Mucosa of descending colon (tissue), 3 donors: ENCODE measurements around the gene RAB11B. TPM values are rescaled to one million over a fixed set of nuclear protein-coding genes. Genes with fewer than 3 reads are reported as not detected.

Source experiments
- ATAC-seq: fragments of 200-7000 bp; cut with Tn5 transposase; one replicate; pipeline ENCODE4 v1.9.1; 2020; ENCODE audit warnings: mild to moderate bottlenecking, moderate library complexity
- DNase-seq, 3 donors: peaks; one replicate each; pipeline ENCODE4 v3.0.0-alpha.2; 2020
- H3K36me3 ChIP-seq: fragments of 200-600 bp; one replicate; pipeline ENCODE4 v1.8.0; 2021; ENCODE audit warnings: low read depth, mild to moderate bottlenecking
- H3K4me1 ChIP-seq: fragments of 200-600 bp; one replicate; pipeline ENCODE4 v1.8.0; 2021; ENCODE audit warnings: low read depth, mild to moderate bottlenecking
- H3K4me3 ChIP-seq: fragments of 200-600 bp; one replicate; pipeline ENCODE4 v1.8.0; 2021; ENCODE audit warnings: mild to moderate bottlenecking
- H3K9me3 ChIP-seq: fragments of 200-600 bp; one replicate; pipeline ENCODE4 v1.8.0; 2021; ENCODE audit warnings: mild to moderate bottlenecking
- intact Hi-C, 2 donors: fragments of 100-400 bp; cut with DNase I in 1 of 2; cut with micrococcal nuclease in 1 of 2; formaldehyde crosslinking; loops; one replicate each; pipeline versions ENCODE4 v1.11.0 to v1.11.1; 2022; cut with DNase I, micrococcal nuclease
- total RNA-seq, 3 donors: library from RNA; stranded (reverse); fragmentation: NEBNext Ultra II Directional in 2 of 3; extraction: Animal tissue kit (Norgen Biotek cat#: 25700) in 2 of 3; gene quantifications; one replicate each; pipeline versions ENCODE4 v1.2.1 to v1.2.4, GENCODE V29; 2021 to 2023
- TF ChIP-seq, protein P1 (sequence below): fragments of 200-600 bp; IDR thresholded peaks from one replicate; pipeline ENCODE4 v1.8.0; 2022; ENCODE audit warnings: antibody characterized with exemption, mild to moderate bottlenecking
- donor health status: DM: no; HTN: no; CAD: no; lungs with moderate emphysema.
- donor health status: DM: no; HTN: no; CAD: no.
- donor health status: DM: no; HTN: yes; CAD: no.

RAB11B gene
- total RNA-seq, 3 donors from 2014 or later: 100 to 131 (median 103) TPM

- intact Hi-C loops: no loop called here
- Histone ChIP-seq H3K36me3 (no peaks in the 10 kb centered on the region), H3K4me1 (peaks cover 20% of the 10 kb centered on the region), H3K9me3 (no peaks in the 10 kb centered on the region), H3K4me3 (no peak overlapping the region)
- DNase-seq (peak in 1 of 3 donors; percentile 48), ATAC-seq (no peak)
- TF ChIP-seq, protein P1, sequence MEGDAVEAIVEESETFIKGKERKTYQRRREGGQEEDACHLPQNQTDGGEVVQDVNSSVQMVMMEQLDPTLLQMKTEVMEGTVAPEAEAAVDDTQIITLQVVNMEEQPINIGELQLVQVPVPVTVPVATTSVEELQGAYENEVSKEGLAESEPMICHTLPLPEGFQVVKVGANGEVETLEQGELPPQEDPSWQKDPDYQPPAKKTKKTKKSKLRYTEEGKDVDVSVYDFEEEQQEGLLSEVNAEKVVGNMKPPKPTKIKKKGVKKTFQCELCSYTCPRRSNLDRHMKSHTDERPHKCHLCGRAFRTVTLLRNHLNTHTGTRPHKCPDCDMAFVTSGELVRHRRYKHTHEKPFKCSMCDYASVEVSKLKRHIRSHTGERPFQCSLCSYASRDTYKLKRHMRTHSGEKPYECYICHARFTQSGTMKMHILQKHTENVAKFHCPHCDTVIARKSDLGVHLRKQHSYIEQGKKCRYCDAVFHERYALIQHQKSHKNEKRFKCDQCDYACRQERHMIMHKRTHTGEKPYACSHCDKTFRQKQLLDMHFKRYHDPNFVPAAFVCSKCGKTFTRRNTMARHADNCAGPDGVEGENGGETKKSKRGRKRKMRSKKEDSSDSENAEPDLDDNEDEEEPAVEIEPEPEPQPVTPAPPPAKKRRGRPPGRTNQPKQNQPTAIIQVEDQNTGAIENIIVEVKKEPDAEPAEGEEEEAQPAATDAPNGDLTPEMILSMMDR: no peak
Measured at GRCh38 chr19:8397746-8398310, 7.7 kb downstream of the RAB11B start.

DNA sequence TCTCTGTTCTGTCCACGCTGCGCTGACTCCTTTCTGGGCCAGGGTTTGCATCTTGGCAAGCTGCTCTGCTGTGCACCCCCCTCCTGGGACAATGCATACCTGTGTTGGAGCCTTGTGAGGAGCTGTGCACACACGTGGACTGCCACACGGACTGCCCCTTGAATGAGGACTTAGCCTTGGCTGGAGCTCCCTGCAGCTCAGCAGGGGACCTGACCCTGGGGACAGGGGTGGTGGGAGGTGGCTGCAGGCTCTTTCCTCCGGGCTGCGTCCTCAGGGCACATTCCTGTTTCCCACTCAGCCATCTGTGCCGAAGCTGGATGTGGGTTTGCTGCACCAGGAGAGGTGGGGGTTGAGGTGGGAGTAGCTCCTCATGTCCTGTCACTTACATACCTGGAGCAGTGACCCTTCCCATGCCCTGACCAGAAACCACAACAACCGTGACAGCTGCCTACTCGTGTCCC, 8.2 kb downstream of the RAB11B start:
- DNase-seq (no peak), ATAC-seq (no peak)
- Histone ChIP-seq H3K4me1 (peaks cover 15% of the 10 kb centered on the region), H3K36me3 (peaks cover 4% of the 10 kb centered on the region), H3K9me3 (no peaks in the 10 kb centered on the region), H3K4me3 (no peak overlapping the region)
- TF ChIP-seq, protein P1: no peak
- intact Hi-C loops: no loop called here

DNA sequence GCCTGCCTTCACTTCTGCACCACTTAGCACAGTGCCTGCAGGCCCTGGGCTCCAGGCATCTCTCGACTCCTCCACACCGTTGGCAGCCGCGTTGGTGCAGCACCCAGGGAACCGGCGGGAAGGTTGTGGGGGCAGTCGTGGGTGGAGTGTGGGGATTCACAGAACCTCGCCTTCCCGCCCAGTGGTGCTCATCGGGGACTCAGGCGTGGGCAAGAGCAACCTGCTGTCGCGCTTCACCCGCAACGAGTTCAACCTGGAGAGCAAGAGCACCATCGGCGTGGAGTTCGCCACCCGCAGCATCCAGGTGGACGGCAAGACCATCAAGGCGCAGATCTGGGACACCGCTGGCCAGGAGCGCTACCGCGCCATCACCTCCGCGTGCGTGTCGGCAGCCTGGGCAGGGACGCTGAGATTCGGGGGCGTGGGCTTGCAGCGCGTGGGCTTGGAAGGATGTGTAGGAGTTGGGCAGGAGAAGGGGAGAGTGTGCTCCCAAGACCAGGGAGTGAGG, 9.6 kb downstream of the RAB11B start:
- TF ChIP-seq, protein P1: no peak
- intact Hi-C loops: no loop called here
- no peak overlapping the region for H3K4me3 ChIP-seq
- DNase-seq (peak in 1 of 3 donors; percentile 53), ATAC-seq (no peak)
- H3K36me3 ChIP-seq: peaks cover 5% of the 10 kb centered on the region
- peaks cover 8% of the 10 kb centered on the region for H3K4me1 ChIP-seq
- no peaks in the 10 kb centered on the region for H3K9me3 ChIP-seq

GRCh38 chr19:8401981-8402411, 11.8 kb downstream of the RAB11B start:
- ATAC-seq: no peak
- peaks cover 5% of the 10 kb centered on the region for H3K36me3 ChIP-seq
- intact Hi-C loops: no loop called here
- no peak overlapping the region for H3K4me3 ChIP-seq
- peaks cover 2% of the 10 kb centered on the region for H3K4me1 ChIP-seq
- TF ChIP-seq, protein P1: no peak
- peak in 1 of 3 donors; percentile 39 for DNase-seq
- no peaks in the 10 kb centered on the region for H3K9me3 ChIP-seq

DNA sequence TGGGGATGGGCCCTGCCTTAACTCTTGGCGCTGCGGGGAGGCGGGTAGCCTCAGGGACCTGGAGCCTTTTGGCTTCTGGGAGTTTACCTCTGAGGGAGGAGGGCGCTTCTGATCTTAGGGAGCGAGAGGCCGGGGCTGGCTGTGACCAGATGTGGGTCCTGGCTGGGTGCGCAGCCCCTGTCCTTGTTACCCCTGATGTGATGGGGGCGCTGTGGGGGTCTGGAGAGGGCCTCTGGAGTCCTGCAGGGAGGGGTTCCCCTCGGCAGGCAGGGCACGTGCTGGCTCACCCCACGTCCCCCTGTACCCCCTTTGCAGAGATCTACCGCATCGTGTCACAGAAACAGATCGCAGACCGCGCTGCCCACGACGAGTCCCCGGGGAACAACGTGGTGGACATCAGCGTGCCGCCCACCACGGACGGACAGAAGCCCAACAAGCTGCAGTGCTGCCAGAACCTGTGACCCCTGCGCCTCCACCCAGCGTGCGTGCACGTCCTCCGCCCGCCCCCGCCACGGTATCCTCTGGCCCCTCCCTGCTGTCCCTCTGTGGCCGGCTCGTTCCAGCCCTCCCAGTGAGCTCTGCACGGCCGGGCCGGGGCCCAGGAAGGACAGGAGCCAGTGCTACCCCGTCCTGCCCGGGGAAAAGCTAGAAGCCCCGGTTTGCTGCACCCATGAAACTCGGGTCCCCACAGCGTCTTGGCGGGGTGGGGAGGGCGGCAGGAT, 13.1 kb downstream of the RAB11B start:
- Histone ChIP-seq H3K36me3 (peaks cover 5% of the 10 kb centered on the region), H3K4me1 (no peaks in the 10 kb centered on the region), H3K4me3 (no peak overlapping the region), H3K9me3 (no peaks in the 10 kb centered on the region)
- TF ChIP-seq, protein P1: no peak
- ATAC-seq (no peak), DNase-seq (peak in 1 of 3 donors; percentile 43)
- intact Hi-C loops: no loop called here
